HepG2 (cell line): ENCODE measurements around the gene GGA1. TPM values are rescaled to one million over a fixed set of nuclear protein-coding genes. Genes with fewer than 3 reads are reported as not detected.

Experiments used
- HMGXB4 ChIP-seq, 2 experiments: sonication (generic) in 1 of 2; formaldehyde crosslinking in 1 of 2; IDR thresholded peaks; 2 replicates each; pipeline versions ENCODE4 v1.4.0 to v1.6.1; 2018 to 2020; ENCODE audit warnings: missing genetic modification reagents in 2 of 2, borderline replicate concordance in 1 of 2, low read depth in 1 of 2, mild to moderate bottlenecking in 1 of 2, missing biosample characterization in 1 of 2
- HNF4A ChIP-seq: sonication (generic); formaldehyde crosslinking; IDR thresholded peaks from 2 replicates; pipeline ENCODE4 v1.4.0; 2020; ENCODE audit warnings: missing genetic modification reagents
- HNRNPH1 ChIP-seq: fragments of 200-400 bp; formaldehyde crosslinking; optimal IDR thresholded peaks from 2 replicates; pipeline ENCODE3; 2017; ENCODE audit warnings: mild to moderate bottlenecking, low read depth, low read length
- HOXD1 ChIP-seq: sonication (generic); formaldehyde crosslinking; IDR thresholded peaks from 2 replicates; pipeline ENCODE4 v1.5.0; 2020; ENCODE audit warnings: missing genetic modification reagents
- NR2F1 ChIP-seq, 2 experiments: fragments of 450-650 bp in 1 of 2; formaldehyde crosslinking in 1 of 2; IDR thresholded peaks; 2 replicates each; pipeline versions ENCODE4 v1.5.0 to v1.6.1; 2016 to 2020; ENCODE audit warnings: mild to moderate bottlenecking in 1 of 2, missing compliant biosample characterization in 1 of 2, missing genetic modification reagents in 1 of 2, moderate library complexity in 1 of 2
- NR3C1 ChIP-seq: sonication (generic); formaldehyde crosslinking; IDR thresholded peaks from 2 replicates; pipeline ENCODE4 v1.4.0; 2020; ENCODE audit warnings: missing genetic modification reagents
- STAT6 ChIP-seq: sonication (generic); formaldehyde crosslinking; IDR thresholded peaks from 2 replicates; pipeline ENCODE4 v1.4.0; 2020; ENCODE audit warnings: missing genetic modification reagents, mild to moderate bottlenecking, borderline replicate concordance
- TEF ChIP-seq: sonication (generic); formaldehyde crosslinking; IDR thresholded peaks from 2 replicates; pipeline ENCODE4 v1.5.0; 2020; ENCODE audit warnings: missing genetic modification reagents
- ZFP91 ChIP-seq: sonication (generic); formaldehyde crosslinking; IDR thresholded peaks from 2 replicates; pipeline ENCODE4 v1.9.0; 2022; ENCODE audit warnings: missing genetic modification reagents, mild to moderate bottlenecking, borderline replicate concordance
- ZKSCAN5 ChIP-seq: sonication (generic); formaldehyde crosslinking; IDR thresholded peaks from 2 replicates; pipeline ENCODE4 v1.5.1; 2020; ENCODE audit warnings: mild to moderate bottlenecking, missing genetic modification reagents
- ZNF230 ChIP-seq: sonication (generic); formaldehyde crosslinking; IDR thresholded peaks from 2 replicates; pipeline ENCODE4 v1.4.0; 2020; ENCODE audit warnings: mild to moderate bottlenecking, missing genetic modification reagents
- ZNF562 ChIP-seq: sonication (generic); formaldehyde crosslinking; IDR thresholded peaks from 2 replicates; pipeline ENCODE4 v1.8.0; 2022; ENCODE audit warnings: missing genetic modification reagents, borderline replicate concordance
- ZNF577 ChIP-seq: sonication (generic); formaldehyde crosslinking; IDR thresholded peaks from 2 replicates; pipeline ENCODE4 v1.4.0; 2020; ENCODE audit warnings: mild to moderate bottlenecking, low read depth, missing genetic modification reagents, borderline replicate concordance
- ZNF770 ChIP-seq: sonication (generic); formaldehyde crosslinking; IDR thresholded peaks from 2 replicates; pipeline ENCODE4 v1.5.0; 2020; ENCODE audit warnings: mild to moderate bottlenecking, missing genetic modification reagents
- ZNF790 ChIP-seq: sonication (generic); formaldehyde crosslinking; IDR thresholded peaks from 2 replicates; pipeline ENCODE4 v1.8.0; 2022; ENCODE audit warnings: missing genetic modification reagents, mild to moderate bottlenecking, borderline replicate concordance
- ZSCAN22 ChIP-seq: sonication (generic); formaldehyde crosslinking; IDR thresholded peaks from 2 replicates; pipeline ENCODE4 v1.4.0; 2020; ENCODE audit warnings: mild to moderate bottlenecking, missing genetic modification reagents
- polyA plus RNA-seq, 8 experiments: library from polyadenylated mRNA; depleted of rRNA in 3 of 8; stranded (reverse) in 7 of 8; unstranded in 1 of 8; fragments of >200 nt; fragmentation: Illumina TruSeq in 4 of 8; extraction: Trizol in 4 of 8; gene quantifications; 2 replicates each; pipeline versions ENCODE4 v1.2.1 to v1.2.3, GENCODE V29; 2011 to 2016; ENCODE audit warnings: low read depth in 4 of 8, missing spikeins in 1 of 8, mixed read lengths in 1 of 8; ENCODE audit not compliant: insufficient read depth in 1 of 8
- total RNA-seq, 5 experiments: library from RNA; depleted of rRNA; stranded (reverse); fragments of >200 nt; fragmentation: Illumina TruSeq; extraction: Trizol; gene quantifications; 2 replicates each; pipeline ENCODE4 v1.2.3, GENCODE V29; 2016; ENCODE audit warnings: low read depth in 1 of 5

GGA1 gene
- total and polyA plus RNA-seq, 2 of the 13 experiments (the other 11 are each of a cell fraction or from before 2014, with no cell fraction given): 29.1 to 87.2 TPM

GRCh38 chr22:37601540-37602442 is 6.8 kb upstream of the GGA1 start (continued):
- TF ChIP-seq ZNF770 (CRISPR knock-in tag) (peak; percentile 95), ZNF577 (CRISPR knock-in tag) (no peak), HNF4A (CRISPR knock-in tag) (peak; percentile 47; the same call in 1 of the 2 replicates), ZSCAN22 (CRISPR knock-in tag) (no peak), ZKSCAN5 (CRISPR knock-in tag) (no peak), ZNF562 (CRISPR knock-in tag) (no peak), NR3C1 (no peak), ZFP91 (CRISPR knock-in tag) (peak; percentile 12; the same call in 1 of the 2 replicates), ZNF230 (CRISPR knock-in tag) (no peak), STAT6 (CRISPR knock-in tag) (no peak), TEF (CRISPR knock-in tag) (no peak), HOXD1 (CRISPR knock-in tag) (0 out of 2 replicates have a peak, but pooled peaks have one; percentile 40), HMGXB4 (CRISPR knock-in tag; IDR thresholded peaks at IDR 0.05; ENCODE audit: borderline replicate concordance in 1 of 2, low read depth in 1 of 2) (no peak; a peak in 1 of 4 replicates), NR2F1 (CRISPR knock-in tag; IDR thresholded peaks at IDR 0.05) (peak in 1 of 2 experiments; percentile 17; a peak in 1 of 4 replicates), HNRNPH1 (no peak), ZNF790 (CRISPR knock-in tag) (no peak)
